Activated CD4-positive, alpha-beta T cell treated with anti-CD3 and anti-CD28 coated beads, Interleukin-2, amount 10 ng/mL, durations not matched to agents 24 days and 14 days (primary cell): ENCODE data around the gene GZMM. TPM values are rescaled to one million over a fixed set of nuclear protein-coding genes. Genes with fewer than 3 reads are reported as not detected.

Experiments
- DNase-seq: peaks from one replicate; pipeline ENCODE4 v3.0.0; 2022
- H3K27ac Mint-ChIP-seq: one replicate; pipeline ENCODE4 v1.8.0; 2022; ENCODE audit warnings: mild to moderate bottlenecking, mixed read lengths
- H3K27me3 Mint-ChIP-seq: one replicate; pipeline ENCODE4 v1.8.0; 2022; ENCODE audit warnings: mixed read lengths
- H3K36me3 Mint-ChIP-seq: one replicate; pipeline ENCODE4 v1.8.0; 2022; ENCODE audit warnings: low read depth, mild to moderate bottlenecking, mixed read lengths
- H3K4me1 Mint-ChIP-seq: one replicate; pipeline ENCODE4 v1.8.0; 2021; ENCODE audit warnings: mixed read lengths
- H3K4me3 Mint-ChIP-seq: one replicate; pipeline ENCODE4 v1.8.0; 2022; ENCODE audit warnings: mild to moderate bottlenecking, moderate library complexity, mixed read lengths
- H3K9me3 Mint-ChIP-seq: one replicate; pipeline ENCODE4 v1.8.0; 2021; ENCODE audit warnings: mixed read lengths
- intact Hi-C: fragments of 100-400 bp; cut with micrococcal nuclease; formaldehyde crosslinking; loops from one replicate; pipeline ENCODE4 v1.15.1; 2023
- total RNA-seq: library from RNA; stranded (reverse); gene quantifications from 2 replicates; pipeline ENCODE4 v1.2.3, GENCODE V29; 2022

GZMM gene
- total RNA-seq, 1 donor from 2014 or later = 37.6 TPM

GRCh38 chr19:554817-555216 is 11.0 kb downstream of the GZMM start:
- DNase-seq = no peak
- H3K36me3 Mint-ChIP-seq = no peaks in the 10 kb centered on the region
- peaks cover 2% of the 10 kb centered on the region for H3K4me1 Mint-ChIP-seq
- intact Hi-C loops = no loop called here
- H3K4me3 Mint-ChIP-seq = no peak overlapping the region
- H3K27me3 Mint-ChIP-seq = no peaks in the 10 kb centered on the region
- H3K27ac Mint-ChIP-seq = no peak overlapping the region
- H3K9me3 Mint-ChIP-seq = no peaks in the 10 kb centered on the region

- no peak overlapping the region for H3K27ac Mint-ChIP-seq
- H3K4me1 Mint-ChIP-seq = peaks cover 2% of the 10 kb centered on the region
- no peaks in the 10 kb centered on the region for H3K27me3 Mint-ChIP-seq
- intact Hi-C loops = no loop called here
- H3K36me3 Mint-ChIP-seq = no peaks in the 10 kb centered on the region
- no peaks in the 10 kb centered on the region for H3K9me3 Mint-ChIP-seq
- DNase-seq = no peak
- no peak overlapping the region for H3K4me3 Mint-ChIP-seq
Measured at GRCh38 chr19:555474-555808, 11.6 kb downstream of the GZMM start.

- intact Hi-C loops = no loop called here
- no peak for DNase-seq
- H3K27ac Mint-ChIP-seq = no peak overlapping the region
- H3K9me3 Mint-ChIP-seq = no peaks in the 10 kb centered on the region
- H3K4me1 Mint-ChIP-seq = peaks cover 2% of the 10 kb centered on the region
- no peak overlapping the region for H3K4me3 Mint-ChIP-seq
- H3K27me3 Mint-ChIP-seq = no peaks in the 10 kb centered on the region
- no peaks in the 10 kb centered on the region for H3K36me3 Mint-ChIP-seq
Measured at GRCh38 chr19:556611-557382, 12.9 kb downstream of the GZMM start.

GRCh38 chr19:558770-559439 is 15.1 kb downstream of the GZMM start:
- intact Hi-C loops = no loop called here
- H3K9me3 Mint-ChIP-seq = no peaks in the 10 kb centered on the region
- H3K27ac Mint-ChIP-seq = no peak overlapping the region
- H3K4me1 Mint-ChIP-seq = peaks cover 2% of the 10 kb centered on the region
- H3K36me3 Mint-ChIP-seq = no peaks in the 10 kb centered on the region
- no peak overlapping the region for H3K4me3 Mint-ChIP-seq
- DNase-seq = no peak
- H3K27me3 Mint-ChIP-seq = no peaks in the 10 kb centered on the region

- H3K9me3 Mint-ChIP-seq = no peaks in the 10 kb centered on the region
- H3K27me3 Mint-ChIP-seq = no peaks in the 10 kb centered on the region
- H3K36me3 Mint-ChIP-seq = no peaks in the 10 kb centered on the region
- no peak overlapping the region for H3K27ac Mint-ChIP-seq
- peaks cover 2% of the 10 kb centered on the region for H3K4me1 Mint-ChIP-seq
- no peak for DNase-seq
- no peak overlapping the region for H3K4me3 Mint-ChIP-seq
- intact Hi-C loops = no loop called here
Measured at GRCh38 chr19:560121-560520, 16.3 kb downstream of the GZMM start.

GRCh38 chr19:566403-566802 is 22.6 kb downstream of the GZMM start:
- Mint-ChIP-seq H3K9me3 (no peaks in the 10 kb centered on the region), H3K4me1 (peaks cover 12% of the 10 kb centered on the region), H3K4me3 (no peak overlapping the region), H3K27ac (no peak overlapping the region), H3K36me3 (no peaks in the 10 kb centered on the region), H3K27me3 (no peaks in the 10 kb centered on the region)
- intact Hi-C loops = no loop called here
- no peak for DNase-seq

GRCh38 chr19:566844-567243 is 23.0 kb downstream of the GZMM start:
- H3K4me1 Mint-ChIP-seq = peaks cover 16% of the 10 kb centered on the region
- no peaks in the 10 kb centered on the region for H3K9me3 Mint-ChIP-seq
- H3K4me3 Mint-ChIP-seq = no peak overlapping the region
- intact Hi-C loops = no loop called here
- no peaks in the 10 kb centered on the region for H3K27me3 Mint-ChIP-seq
- no peak overlapping the region for H3K27ac Mint-ChIP-seq
- H3K36me3 Mint-ChIP-seq = no peaks in the 10 kb centered on the region
- no peak for DNase-seq

GRCh38 chr19:567296-567900 is 23.5 kb downstream of the GZMM start:
- DNase-seq = no peak
- Mint-ChIP-seq H3K27ac (no peak overlapping the region), H3K4me3 (no peak overlapping the region), H3K4me1 (peaks cover 17% of the 10 kb centered on the region), H3K36me3 (no peaks in the 10 kb centered on the region), H3K27me3 (no peaks in the 10 kb centered on the region), H3K9me3 (no peaks in the 10 kb centered on the region)
- intact Hi-C loops = no loop called here

GRCh38 chr19:570251-570686 is 26.4 kb downstream of the GZMM start:
- H3K36me3 Mint-ChIP-seq = peaks cover 1% of the 10 kb centered on the region
- intact Hi-C loops = no loop called here
- H3K27me3 Mint-ChIP-seq = no peaks in the 10 kb centered on the region
- peak overlapping the region; percentile 35 for H3K4me3 Mint-ChIP-seq
- no peaks in the 10 kb centered on the region for H3K9me3 Mint-ChIP-seq
- peaks cover 28% of the 10 kb centered on the region for H3K4me1 Mint-ChIP-seq
- peak overlapping the region; percentile 69 for H3K27ac Mint-ChIP-seq
- DNase-seq = peak; percentile 64

GRCh38 chr19:570937-571565 is 27.2 kb downstream of the GZMM start:
- intact Hi-C loops = no loop called here
- peak; percentile 87 for DNase-seq
- peak overlapping the region; percentile 82 for H3K4me3 Mint-ChIP-seq

GRCh38 chr19:571566-571974 is 27.7 kb downstream of the GZMM start:
- intact Hi-C loops = no loop called here
- peak overlapping the region; percentile 82 for H3K4me3 Mint-ChIP-seq
- peaks cover 3% of the 10 kb centered on the region for H3K36me3 Mint-ChIP-seq
- no peaks in the 10 kb centered on the region for H3K27me3 Mint-ChIP-seq
- H3K4me1 Mint-ChIP-seq = peaks cover 30% of the 10 kb centered on the region
- peak overlapping the region; percentile 95 for H3K27ac Mint-ChIP-seq
- H3K9me3 Mint-ChIP-seq = no peaks in the 10 kb centered on the region
- DNase-seq = peak; percentile 75

More at GRCh38 chr19:570937-571565, 27.2 kb downstream of the GZMM start:
- Mint-ChIP-seq H3K4me1 (peaks cover 28% of the 10 kb centered on the region), H3K36me3 (peaks cover 1% of the 10 kb centered on the region), H3K27me3 (no peaks in the 10 kb centered on the region), H3K27ac (peak overlapping the region; percentile 95), H3K9me3 (no peaks in the 10 kb centered on the region)

- Mint-ChIP-seq H3K4me1 (peaks cover 30% of the 10 kb centered on the region), H3K27ac (peak within 1 kb of the TSS; percentile 95), H3K27me3 (no peaks in the 10 kb centered on the region), H3K4me3 (peak within 1 kb of the TSS; percentile 90), H3K36me3 (peaks cover 3% of the 10 kb centered on the region), H3K9me3 (no peaks in the 10 kb centered on the region)
- DNase-seq = peak; percentile 100
- intact Hi-C loops = loop anchor here (1.0 to 2.0 kb wide), 7 partner anchors 17 to 108 kb away; partner anchors contain the start of genes HCN2, POLRMT and TPGS1
Measured at GRCh38 chr19:572140-572742, 28.4 kb downstream of the GZMM start, which contains the start of gene BSG. Gene BSG, plus strand, starts transcription at chr19:572596. Its CDS starts 39 bp downstream, at chr19:572635.

- Mint-ChIP-seq H3K36me3 (peaks cover 3% of the 10 kb centered on the region), H3K27me3 (no peaks in the 10 kb centered on the region), H3K9me3 (no peaks in the 10 kb centered on the region), H3K4me3 (peak overlapping the region; percentile 90), H3K27ac (peak overlapping the region; percentile 90), H3K4me1 (peaks cover 30% of the 10 kb centered on the region)
- DNase-seq = peak; percentile 76
- intact Hi-C loops = loop anchor here (1.0 to 2.0 kb wide), 7 partner anchors 16 to 107 kb away; partner anchors contain the start of genes HCN2, POLRMT and TPGS1
Measured at GRCh38 chr19:572743-573518, 29.1 kb downstream of the GZMM start.
